ENCODE measurements around the gene LOXL1. TPM values are rescaled to one million over a fixed set of nuclear protein-coding genes. Genes with fewer than 3 reads are reported as not detected.

Gene LOXL1
- polyA plus RNA-seq, 1 donor from 2014 or later = 2.1 TPM

DNA sequence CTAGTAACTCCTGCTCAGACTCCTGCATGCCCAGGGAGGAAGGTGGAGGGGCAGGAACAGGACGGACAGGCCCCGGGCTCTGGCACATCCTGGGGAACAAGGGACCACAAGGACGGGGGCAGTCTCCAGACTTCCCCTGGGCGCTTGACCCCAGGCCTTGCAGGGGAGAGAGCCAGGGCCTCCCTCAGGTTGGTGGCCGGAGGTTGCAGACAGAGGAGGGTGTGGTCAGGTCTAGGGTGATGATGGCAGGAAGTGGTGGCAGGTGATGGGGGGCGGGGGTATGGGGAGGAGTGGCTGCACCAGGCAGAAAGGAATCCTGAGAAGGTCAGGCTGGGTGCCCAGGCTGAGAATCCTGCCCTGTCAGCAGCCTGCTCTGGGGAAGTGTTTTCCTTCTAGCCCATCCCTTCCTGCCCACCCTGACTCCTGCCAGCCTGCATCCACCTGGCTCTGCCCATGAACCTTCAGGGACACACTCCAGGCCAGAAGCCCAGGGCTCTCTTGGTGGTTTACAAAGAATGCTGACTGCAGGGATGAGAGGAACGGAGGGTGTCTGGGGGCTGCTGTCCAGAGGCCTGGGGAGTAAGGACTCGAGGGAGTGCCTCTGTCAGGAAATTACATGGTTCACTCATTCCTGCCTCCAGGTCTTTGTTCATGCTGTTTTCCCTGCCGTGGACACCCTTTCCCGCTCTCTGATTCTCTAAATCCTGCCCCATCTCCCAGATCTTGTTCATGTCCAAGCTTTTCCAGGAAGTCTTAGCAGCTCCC lies 15.8 kb downstream of the LOXL1 start:
- TF ChIP-seq MXI1 (conservative IDR thresholded peaks at IDR 0.05; ENCODE audit: poor library complexity, severe bottlenecking) (no peak), EP300 (conservative IDR thresholded peaks at IDR 0.05; ENCODE audit: poor library complexity, severe bottlenecking) (no peak), POLR2AphosphoS5 (IDR thresholded peaks at IDR 0.05) (no peak), TAF1 (IDR thresholded peaks at IDR 0.05; ENCODE audit: low read depth) (no peak), REST (IDR thresholded peaks at IDR 0.05; ENCODE audit: borderline replicate concordance) (no peak), RAD21 (conservative IDR thresholded peaks at IDR 0.05) (no peak), EZH2 (IDR thresholded peaks at IDR 0.05; ENCODE audit: borderline replicate concordance, insufficient read depth, low read length, poor library complexity, severe bottlenecking) (no peak)
- TF ChIP-seq, protein P1, sequence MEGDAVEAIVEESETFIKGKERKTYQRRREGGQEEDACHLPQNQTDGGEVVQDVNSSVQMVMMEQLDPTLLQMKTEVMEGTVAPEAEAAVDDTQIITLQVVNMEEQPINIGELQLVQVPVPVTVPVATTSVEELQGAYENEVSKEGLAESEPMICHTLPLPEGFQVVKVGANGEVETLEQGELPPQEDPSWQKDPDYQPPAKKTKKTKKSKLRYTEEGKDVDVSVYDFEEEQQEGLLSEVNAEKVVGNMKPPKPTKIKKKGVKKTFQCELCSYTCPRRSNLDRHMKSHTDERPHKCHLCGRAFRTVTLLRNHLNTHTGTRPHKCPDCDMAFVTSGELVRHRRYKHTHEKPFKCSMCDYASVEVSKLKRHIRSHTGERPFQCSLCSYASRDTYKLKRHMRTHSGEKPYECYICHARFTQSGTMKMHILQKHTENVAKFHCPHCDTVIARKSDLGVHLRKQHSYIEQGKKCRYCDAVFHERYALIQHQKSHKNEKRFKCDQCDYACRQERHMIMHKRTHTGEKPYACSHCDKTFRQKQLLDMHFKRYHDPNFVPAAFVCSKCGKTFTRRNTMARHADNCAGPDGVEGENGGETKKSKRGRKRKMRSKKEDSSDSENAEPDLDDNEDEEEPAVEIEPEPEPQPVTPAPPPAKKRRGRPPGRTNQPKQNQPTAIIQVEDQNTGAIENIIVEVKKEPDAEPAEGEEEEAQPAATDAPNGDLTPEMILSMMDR (IDR thresholded peaks at IDR 0.05; ENCODE audit: poor library complexity, severe bottlenecking) = no peak
- no peaks in the 10 kb centered on the region for H3K79me2 ChIP-seq (replicated peaks; ENCODE audit: insufficient read depth, low read length)
- no peak overlapping the region for H3K4me2 ChIP-seq (ENCODE audit: low read length)

DNA sequence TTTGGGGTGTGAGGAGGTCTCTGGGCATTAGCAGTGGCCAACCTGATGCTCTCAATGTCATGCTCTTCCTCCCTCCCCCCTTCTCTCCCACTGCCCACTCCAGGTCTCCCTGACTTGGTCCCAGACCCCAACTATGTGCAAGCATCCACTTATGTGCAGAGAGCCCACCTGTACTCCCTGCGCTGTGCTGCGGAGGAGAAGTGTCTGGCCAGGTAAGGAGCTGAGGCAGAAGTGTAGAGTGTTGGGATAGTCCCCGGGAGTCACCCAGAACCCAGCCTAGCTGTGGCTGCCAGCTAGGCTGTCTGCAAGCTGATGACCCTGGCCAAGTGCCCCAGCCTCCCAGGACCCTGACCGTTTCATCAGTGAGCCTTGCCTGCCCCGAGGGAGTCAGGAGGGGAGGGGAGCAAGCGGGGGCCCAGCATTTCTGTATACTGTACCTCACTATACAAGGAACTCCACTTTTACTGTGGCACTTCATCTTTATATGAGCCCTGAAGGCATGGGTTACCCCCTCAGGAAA lies 16.5 kb downstream of the LOXL1 start:
- TF ChIP-seq EP300 (conservative IDR thresholded peaks at IDR 0.05; ENCODE audit: poor library complexity, severe bottlenecking) = no peak
- TF ChIP-seq POLR2AphosphoS5 (IDR thresholded peaks at IDR 0.05) = no peak
- TF ChIP-seq REST (IDR thresholded peaks at IDR 0.05; ENCODE audit: borderline replicate concordance) = no peak
- H3K27ac ChIP-seq (ENCODE audit: low read length) = no peak overlapping the region
- no peak overlapping the region for H3K4me2 ChIP-seq (ENCODE audit: low read length)
- no peaks in the 10 kb centered on the region for H3K79me2 ChIP-seq (replicated peaks; ENCODE audit: insufficient read depth, low read length)
- H3K27me3 ChIP-seq (ENCODE audit: insufficient read depth, low read depth, low read length) = no peaks in the 10 kb centered on the region
- H3K9me2 ChIP-seq (ENCODE audit: insufficient read depth, low read length) = no peaks in the 10 kb centered on the region
- H3K9ac ChIP-seq (ENCODE audit: low read length) = no peak overlapping the region
- no peaks in the 10 kb centered on the region for H3K36me3 ChIP-seq (ENCODE audit: insufficient read depth, low read length)
- H3K9me3 ChIP-seq (ENCODE audit: low read length) = no peaks in the 10 kb centered on the region
- no peaks in the 10 kb centered on the region for H3F3A ChIP-seq (ENCODE audit: insufficient read depth, low read length, poor library complexity, severe bottlenecking)
- no peaks in the 10 kb centered on the region for H4K20me1 ChIP-seq (ENCODE audit: insufficient read depth)
- H3K4me3 ChIP-seq (ENCODE audit: low read length) = no peak overlapping the region
- H2AFZ ChIP-seq (ENCODE audit: low read depth, low read length) = no peak overlapping the region

More for the DNA sequence above, 15.8 kb downstream of the LOXL1 start:
- Histone ChIP-seq H3K27me3 (ENCODE audit: insufficient read depth, low read depth, low read length) (no peaks in the 10 kb centered on the region), H3K4me3 (ENCODE audit: low read length) (no peak overlapping the region), H3F3A (ENCODE audit: insufficient read depth, low read length, poor library complexity, severe bottlenecking) (no peaks in the 10 kb centered on the region), H3K9me2 (ENCODE audit: insufficient read depth, low read length) (no peaks in the 10 kb centered on the region), H2AFZ (ENCODE audit: low read depth, low read length) (no peak overlapping the region), H3K36me3 (ENCODE audit: insufficient read depth, low read length) (no peaks in the 10 kb centered on the region), H3K9me3 (ENCODE audit: low read length) (no peaks in the 10 kb centered on the region), H3K9ac (ENCODE audit: low read length) (no peak overlapping the region), H3K27ac (ENCODE audit: low read length) (no peak overlapping the region), H4K20me1 (ENCODE audit: insufficient read depth) (no peaks in the 10 kb centered on the region)
